Fibroblast of mammary gland (primary cell): ENCODE data around the gene NADSYN1.

Experiments used
- DNase-seq: peaks from one replicate; pipeline ENCODE4 v3.0.0-alpha.2; 2010; ENCODE audit warnings: low read depth
- H3K4me3 ChIP-seq: 2 replicates; pipeline ENCODE4 v1.5.1; 2011; ENCODE audit warnings: low read depth, mild to moderate bottlenecking, low read length, moderate library complexity; ENCODE audit not compliant: control insufficient read depth
- CTCF ChIP-seq: conservative IDR thresholded peaks from 2 replicates; pipeline ENCODE4 v1.5.1; 2011; ENCODE audit warnings: low read depth, low read length, inconsistent platforms; ENCODE audit not compliant: control insufficient read depth, insufficient read depth

The NADSYN1 gene

GRCh38 chr11:71495286-71496230 is 42.6 kb downstream of the NADSYN1 start:
- no peak for DNase-seq
- H3K4me3 ChIP-seq, result no peak overlapping the region
- TF ChIP-seq CTCF, result no peak

- no peak for TF ChIP-seq CTCF
- H3K4me3 ChIP-seq, result no peak overlapping the region
- DNase-seq, result no peak
Observed at GRCh38 chr11:71496421-71496820, 43.4 kb downstream of the NADSYN1 start.

GRCh38 chr11:71498091-71498490 is 45.1 kb downstream of the NADSYN1 start:
- no peak for TF ChIP-seq CTCF
- no peak for DNase-seq
- no peak overlapping the region for H3K4me3 ChIP-seq

GRCh38 chr11:71499125-71499524 is 46.1 kb downstream of the NADSYN1 start:
- TF ChIP-seq CTCF, result no peak
- H3K4me3 ChIP-seq, result no peak overlapping the region
- no peak for DNase-seq

- no peak overlapping the region for H3K4me3 ChIP-seq
- TF ChIP-seq CTCF, result no peak
- DNase-seq, result no peak
Observed at GRCh38 chr11:71499546-71499945, 46.5 kb downstream of the NADSYN1 start.

- no peak for TF ChIP-seq CTCF
- no peak for DNase-seq
- no peak overlapping the region for H3K4me3 ChIP-seq
Observed at GRCh38 chr11:71500601-71501021, 47.6 kb downstream of the NADSYN1 start.
